ENCODE results near the gene SNRPD2. TPM values are rescaled to one million over a fixed set of nuclear protein-coding genes. Genes with fewer than 3 reads are reported as not detected.

The SNRPD2 gene
- total RNA-seq, 1 donor from 2014 or later: 471 TPM

DNA sequence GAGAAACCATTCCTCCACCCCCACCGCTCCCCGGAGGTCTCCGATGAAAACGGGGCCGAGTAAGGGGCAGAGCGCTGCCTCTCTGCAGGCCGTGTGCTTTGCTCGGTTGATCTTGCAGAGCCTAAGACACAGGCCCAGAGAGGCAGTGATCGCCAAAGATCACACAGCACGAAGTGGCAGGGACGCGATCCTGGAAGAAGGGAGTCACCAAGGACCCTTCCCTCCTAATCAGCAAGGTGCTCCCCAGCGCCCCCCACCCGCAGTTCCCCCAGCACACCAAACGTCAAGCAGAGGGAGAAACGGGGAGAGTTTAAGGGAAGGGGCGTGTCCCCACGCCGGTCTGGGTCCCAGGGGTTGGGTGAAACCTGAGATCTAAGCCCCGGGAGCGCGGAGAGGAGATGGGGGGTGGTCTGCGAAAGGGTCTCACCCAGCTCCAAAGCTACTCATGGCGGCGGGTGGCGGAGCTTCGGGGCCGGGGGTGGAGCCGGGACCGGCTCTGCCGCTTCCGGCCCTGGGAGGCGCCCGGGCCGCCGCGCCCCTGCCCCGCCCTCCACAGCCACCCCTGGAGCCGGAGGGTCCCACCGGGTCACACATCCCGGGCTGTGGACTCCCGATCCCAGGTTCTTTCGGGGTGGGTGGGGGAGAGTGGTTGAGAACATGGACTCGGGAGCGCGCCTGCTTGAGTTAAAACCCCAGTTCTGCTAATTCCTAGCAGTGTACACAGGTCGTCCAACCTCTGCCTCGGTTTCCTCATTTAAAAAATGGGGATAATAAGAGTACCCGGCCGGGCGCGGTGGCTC is 52.6 kb downstream of the SNRPD2 start, which contains the start of gene EML2:
Gene EML2 (minus strand): TSS at position 468 of the 800 bp plus-strand sequence. CDS start 21 bp downstream, at position 447.
- H3K36me3 Mint-ChIP-seq: peaks cover 6% of the 10 kb centered on the region
- H3K9me3 Mint-ChIP-seq: peaks cover 8% of the 10 kb centered on the region
- peak; percentile 80 for DNase-seq (ENCODE audit: extremely low spot score, unreplicated experiment)
- TF ChIP-seq, protein P1, sequence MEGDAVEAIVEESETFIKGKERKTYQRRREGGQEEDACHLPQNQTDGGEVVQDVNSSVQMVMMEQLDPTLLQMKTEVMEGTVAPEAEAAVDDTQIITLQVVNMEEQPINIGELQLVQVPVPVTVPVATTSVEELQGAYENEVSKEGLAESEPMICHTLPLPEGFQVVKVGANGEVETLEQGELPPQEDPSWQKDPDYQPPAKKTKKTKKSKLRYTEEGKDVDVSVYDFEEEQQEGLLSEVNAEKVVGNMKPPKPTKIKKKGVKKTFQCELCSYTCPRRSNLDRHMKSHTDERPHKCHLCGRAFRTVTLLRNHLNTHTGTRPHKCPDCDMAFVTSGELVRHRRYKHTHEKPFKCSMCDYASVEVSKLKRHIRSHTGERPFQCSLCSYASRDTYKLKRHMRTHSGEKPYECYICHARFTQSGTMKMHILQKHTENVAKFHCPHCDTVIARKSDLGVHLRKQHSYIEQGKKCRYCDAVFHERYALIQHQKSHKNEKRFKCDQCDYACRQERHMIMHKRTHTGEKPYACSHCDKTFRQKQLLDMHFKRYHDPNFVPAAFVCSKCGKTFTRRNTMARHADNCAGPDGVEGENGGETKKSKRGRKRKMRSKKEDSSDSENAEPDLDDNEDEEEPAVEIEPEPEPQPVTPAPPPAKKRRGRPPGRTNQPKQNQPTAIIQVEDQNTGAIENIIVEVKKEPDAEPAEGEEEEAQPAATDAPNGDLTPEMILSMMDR (conservative IDR thresholded peaks at IDR 0.05): no peak
- H3K4me1 Mint-ChIP-seq (ENCODE audit: unreplicated experiment): peaks cover 35% of the 10 kb centered on the region
- peak within 1 kb of the TSS; percentile 96 for H3K27ac Mint-ChIP-seq
- peak within 1 kb of the TSS; percentile 93 for H3K4me3 Mint-ChIP-seq
- H3K27me3 Mint-ChIP-seq: peaks cover 9% of the 10 kb centered on the region

DNA sequence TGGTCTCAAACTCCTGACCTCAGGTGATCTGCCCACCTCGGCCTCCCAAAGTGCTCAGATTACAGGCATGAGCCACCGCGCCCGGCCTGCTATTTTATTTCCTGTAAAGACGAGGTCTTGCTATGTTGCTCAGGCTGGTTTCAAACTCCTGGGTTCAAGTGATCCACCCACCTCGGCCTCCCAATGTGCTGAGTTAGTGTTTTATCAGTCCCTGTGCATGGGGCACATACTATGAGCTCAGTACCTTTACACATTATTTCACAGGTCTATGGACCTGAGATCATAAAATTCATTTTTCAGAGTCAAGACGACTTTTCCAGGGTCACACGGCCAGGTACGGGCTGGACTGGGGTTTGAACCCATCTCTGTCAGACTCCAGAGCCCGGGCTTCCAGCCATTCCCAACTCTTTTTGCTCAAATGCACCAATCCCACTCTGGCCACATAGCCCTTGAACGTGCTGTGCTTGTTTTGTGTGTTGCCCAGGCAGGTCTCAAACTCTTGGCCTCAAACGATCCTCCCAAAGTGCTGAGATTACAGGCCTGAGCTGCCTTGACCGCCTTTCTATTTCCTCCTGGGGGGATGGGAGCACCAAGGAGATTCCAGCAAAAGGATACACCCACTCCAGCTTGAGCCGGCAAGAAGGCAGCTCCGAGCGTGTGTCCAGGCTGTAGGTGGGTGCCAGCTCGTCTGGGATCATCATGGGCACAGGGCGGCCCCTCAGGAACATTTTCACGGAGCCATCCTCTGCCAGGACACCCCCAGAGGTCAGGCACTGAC is 53.7 kb downstream of the SNRPD2 start:
- peaks cover 6% of the 10 kb centered on the region for H3K36me3 Mint-ChIP-seq
- peaks cover 8% of the 10 kb centered on the region for H3K9me3 Mint-ChIP-seq
- H3K4me3 Mint-ChIP-seq: peak overlapping the region; percentile 93
- peaks cover 3% of the 10 kb centered on the region for H3K27me3 Mint-ChIP-seq
- TF ChIP-seq, protein P1 (conservative IDR thresholded peaks at IDR 0.05): no peak
- peak overlapping the region; percentile 96 for H3K27ac Mint-ChIP-seq
- no peak for DNase-seq (ENCODE audit: extremely low spot score, unreplicated experiment)
- H3K4me1 Mint-ChIP-seq (ENCODE audit: unreplicated experiment): peaks cover 27% of the 10 kb centered on the region

Small RNA genes within 50 kb of the gene (microRNA-seq; reads per million reads assigned to microRNA genes)
- gene MIR330: 297 reads per million, percentile 72 among the genes with 10 or more reads in this experiment
- not detected for gene MIR642A
- gene MIR642B: not detected

Other genes starting within 250 kb of the SNRPD2 start
- 28.4 and 178 TPM in 2 replicates for gene FOSB, start 224.0 kb downstream of the SNRPD2 start, total RNA-seq (ENCODE audit: low replicate concordance)
- 11.9 and 13.0 TPM in 2 replicates for gene RTN2, start 194.9 kb downstream of the SNRPD2 start, total RNA-seq (ENCODE audit: low replicate concordance)
- gene PPM1N, start 193.5 kb downstream of the SNRPD2 start, total RNA-seq (ENCODE audit: low replicate concordance): 0.48 TPM in 1 of 2 replicates, not detected in the other
- gene VASP, start 184.5 kb downstream of the SNRPD2 start, total RNA-seq (ENCODE audit: low replicate concordance): 51.9 and 73.0 TPM in 2 replicates
- gene OPA3, start 107.2 kb downstream of the SNRPD2 start, total RNA-seq (ENCODE audit: low replicate concordance): 10.1 and 16.2 TPM in 2 replicates
- gene GPR4, start 89.7 kb downstream of the SNRPD2 start, total RNA-seq (ENCODE audit: low replicate concordance): not detected in 2 replicates
- gene EML2, start 52.6 kb downstream of the SNRPD2 start, total RNA-seq (ENCODE audit: low replicate concordance): 46.9 and 61.4 TPM in 2 replicates
- gene GIPR, start 23.7 kb downstream of the SNRPD2 start, total RNA-seq (ENCODE audit: low replicate concordance): 8.0 and 9.1 TPM in 2 replicates
- 8.2 and 9.4 TPM in 2 replicates for gene QPCTL, start 713 bp upstream of the SNRPD2 start, total RNA-seq (ENCODE audit: low replicate concordance)
- gene FBXO46, start 38.9 kb upstream of the SNRPD2 start, total RNA-seq (ENCODE audit: low replicate concordance): 27.8 and 37.5 TPM in 2 replicates
- not detected in 2 replicates for gene MEIOSIN, start 41.5 kb upstream of the SNRPD2 start, total RNA-seq (ENCODE audit: low replicate concordance)
- 19.7 and 38.0 TPM in 2 replicates for gene SIX5, start 77.3 kb upstream of the SNRPD2 start, total RNA-seq (ENCODE audit: low replicate concordance)
- gene DMPK, start 90.5 kb upstream of the SNRPD2 start, total RNA-seq (ENCODE audit: low replicate concordance): 42.5 and 97.7 TPM in 2 replicates
- gene DMWD, start 100.9 kb upstream of the SNRPD2 start, total RNA-seq (ENCODE audit: low replicate concordance): 56.3 and 94.0 TPM in 2 replicates
- 0.19 and 0.26 TPM in 2 replicates for gene RSPH6A, start 123.4 kb upstream of the SNRPD2 start, total RNA-seq (ENCODE audit: low replicate concordance)
- 66.7 and 93.0 TPM in 2 replicates for gene SYMPK, start 171.2 kb upstream of the SNRPD2 start, total RNA-seq (ENCODE audit: low replicate concordance)
- gene FOXA3, start 172.4 kb upstream of the SNRPD2 start, total RNA-seq (ENCODE audit: low replicate concordance): 3.3 and 5.0 TPM in 2 replicates
- gene IRF2BP1, start 194.2 kb upstream of the SNRPD2 start, total RNA-seq (ENCODE audit: low replicate concordance): 25.5 and 32.2 TPM in 2 replicates
- gene MYPOP, start 210.7 kb upstream of the SNRPD2 start, total RNA-seq (ENCODE audit: low replicate concordance): 8.0 and 8.5 TPM in 2 replicates
- not detected in 2 replicates for gene NANOS2, start 222.8 kb upstream of the SNRPD2 start, total RNA-seq (ENCODE audit: low replicate concordance)

Data from type B pancreatic cell (in vitro differentiated cells).